Stimulated activated CD8-positive, alpha-beta memory T cell treated with anti-CD3 and anti-CD28 coated beads, Interleukin-15, amount 100 ng/mL, for 48 hours (primary cell): ENCODE data around the gene ZNF678.

Experiments
- DNase-seq, 2 donors: peaks; one replicate each; pipeline ENCODE4 v3.0.0-alpha.2; 2020; ENCODE audit warnings: low read depth in 2 of 2

Gene ZNF678

DNA sequence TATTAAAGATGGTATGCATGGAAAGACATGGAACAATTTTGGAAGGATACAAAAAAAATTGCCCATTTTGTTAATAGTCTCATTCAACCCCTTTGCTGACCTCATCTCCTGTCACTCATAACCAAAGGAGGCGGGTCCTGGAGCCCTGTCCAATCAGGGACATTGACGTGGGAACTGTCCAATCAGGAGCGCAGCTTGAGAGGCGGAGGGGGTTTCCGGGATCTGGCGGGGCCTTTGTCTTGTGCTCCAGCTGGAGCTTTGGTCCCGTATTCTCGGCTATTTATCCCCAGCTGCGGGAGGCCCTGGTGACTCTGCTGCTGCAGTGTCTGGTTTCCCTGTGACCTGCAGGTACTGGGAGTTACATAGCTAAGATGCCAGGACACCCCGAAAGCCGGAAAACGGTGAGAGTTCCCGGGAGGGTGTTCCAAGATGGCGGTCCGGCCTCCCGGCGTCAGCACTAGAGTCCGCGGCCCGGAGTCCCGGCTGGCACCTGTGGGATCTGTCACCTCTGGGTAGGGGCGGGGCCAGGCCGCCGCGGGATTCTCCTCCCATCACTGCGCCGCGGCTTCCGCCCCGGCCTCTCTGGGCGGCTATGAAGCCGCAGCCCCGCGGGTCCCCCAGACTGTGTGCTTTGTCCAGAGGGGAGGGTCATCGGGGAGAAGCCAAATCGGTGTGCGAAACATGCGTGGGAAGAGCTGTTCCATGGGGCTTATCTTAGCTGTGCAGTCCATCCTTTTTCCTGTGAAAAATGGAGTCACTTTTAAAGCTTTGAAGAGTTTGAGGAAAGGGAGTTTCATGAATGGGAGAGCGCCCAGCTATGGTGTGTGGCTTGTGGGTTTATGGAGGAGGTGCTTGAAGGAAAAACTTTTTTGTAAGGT is at the start of gene ZNF678:
Gene ZNF678 (plus strand): TSS at position 233 of the 878 bp plus-strand sequence. CDS start 87,436 bp downstream, outside the sequence.
- DNase-seq = peak; percentile 80 to 85

- DNase-seq = no peak
These were observed 44.5 kb upstream of the ZNF678 start for GRCh38 chr1:227518876-227519275.

DNA sequence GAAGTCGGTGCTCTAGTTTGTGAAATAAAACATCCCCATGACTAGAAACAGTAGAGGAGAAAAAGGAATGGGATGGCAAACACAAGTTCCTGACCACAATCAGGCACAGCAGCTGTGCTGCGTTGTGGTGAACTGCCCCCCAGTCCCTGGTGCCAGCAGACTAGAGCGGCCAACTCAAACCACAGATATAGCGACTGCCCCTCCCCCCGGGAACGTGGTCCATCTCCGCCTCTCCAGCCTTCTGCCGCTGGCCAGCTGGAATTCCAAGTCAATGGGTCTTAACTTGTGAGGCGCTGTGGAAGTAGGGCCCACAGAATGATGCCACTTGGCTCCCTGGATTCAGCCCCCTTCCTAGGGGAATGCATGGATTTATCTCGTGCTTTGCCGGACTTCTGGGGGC is 41.6 kb upstream of the ZNF678 start:
- no peak for DNase-seq

GRCh38 chr1:227526524-227526923 is 36.8 kb upstream of the ZNF678 start:
- no peak for DNase-seq

GRCh38 chr1:227532019-227532619 is 31.2 kb upstream of the ZNF678 start:
- no peak for DNase-seq

DNA sequence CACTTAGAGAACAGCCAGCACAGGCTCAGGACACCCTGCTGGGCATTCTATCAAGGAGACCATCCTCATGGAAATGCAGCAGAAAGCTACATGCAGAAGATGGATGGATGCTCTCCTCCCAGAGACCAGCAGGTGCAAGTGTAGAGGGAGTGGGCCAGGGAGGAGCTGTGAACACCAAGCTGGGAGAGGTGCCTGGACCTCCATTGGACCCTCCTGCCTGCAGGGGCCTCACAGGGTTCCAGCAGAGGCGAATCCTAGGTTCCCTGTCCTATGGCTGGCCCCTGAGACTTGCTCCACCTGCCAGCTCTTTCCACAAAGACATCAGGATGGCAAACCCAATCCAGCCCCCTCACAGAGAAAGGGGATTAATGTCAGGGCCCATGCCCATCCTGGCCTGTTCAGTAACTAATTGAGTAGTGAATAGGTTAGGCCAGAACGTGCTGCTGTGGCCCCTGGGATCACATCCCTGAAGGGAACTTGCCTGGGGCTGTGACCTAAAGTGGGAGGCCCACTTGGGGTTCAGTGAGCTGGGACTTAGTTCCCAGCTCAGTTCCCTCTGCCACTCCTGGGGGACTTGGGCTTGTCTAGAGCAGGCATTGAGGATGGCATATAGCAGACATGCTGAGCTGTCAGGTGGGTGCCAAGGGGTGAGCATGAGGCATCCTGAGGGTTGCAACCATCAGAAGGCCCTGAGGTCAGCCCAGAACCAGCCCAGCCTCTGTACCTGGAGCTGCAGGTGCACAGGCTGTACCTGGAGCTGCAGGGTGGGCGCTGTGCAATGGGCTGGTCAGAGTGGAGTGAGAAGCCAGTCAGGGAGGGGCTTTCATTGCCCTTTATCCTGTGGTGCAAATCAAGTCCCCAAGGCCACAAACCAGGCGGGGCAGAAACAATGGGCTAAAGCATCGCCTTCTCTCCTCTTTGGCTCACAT is 22.9 kb upstream of the ZNF678 start:
- no peak for DNase-seq

DNA sequence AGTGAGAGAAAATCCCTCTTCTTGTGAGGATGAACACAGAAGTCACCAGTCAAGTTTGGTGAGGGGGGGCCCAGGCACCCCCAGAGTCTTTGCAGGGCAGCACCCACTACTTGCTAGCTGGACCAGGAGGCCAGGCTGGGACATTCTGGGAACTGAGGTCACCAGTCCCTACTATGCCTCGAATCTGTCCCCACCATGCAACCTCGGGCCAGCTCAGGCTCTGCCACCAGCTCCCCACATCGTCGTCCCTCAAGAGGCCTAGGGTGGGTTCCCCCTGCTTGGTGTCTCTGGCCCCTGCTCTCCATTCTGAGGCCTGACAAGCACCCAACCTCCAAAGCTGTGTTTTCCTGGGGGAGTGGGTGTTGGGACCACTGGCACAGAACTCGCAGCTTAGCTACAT is 22.2 kb upstream of the ZNF678 start:
- no peak for DNase-seq

GRCh38 chr1:227541796-227542152 is 21.6 kb upstream of the ZNF678 start:
- no peak for DNase-seq

DNA sequence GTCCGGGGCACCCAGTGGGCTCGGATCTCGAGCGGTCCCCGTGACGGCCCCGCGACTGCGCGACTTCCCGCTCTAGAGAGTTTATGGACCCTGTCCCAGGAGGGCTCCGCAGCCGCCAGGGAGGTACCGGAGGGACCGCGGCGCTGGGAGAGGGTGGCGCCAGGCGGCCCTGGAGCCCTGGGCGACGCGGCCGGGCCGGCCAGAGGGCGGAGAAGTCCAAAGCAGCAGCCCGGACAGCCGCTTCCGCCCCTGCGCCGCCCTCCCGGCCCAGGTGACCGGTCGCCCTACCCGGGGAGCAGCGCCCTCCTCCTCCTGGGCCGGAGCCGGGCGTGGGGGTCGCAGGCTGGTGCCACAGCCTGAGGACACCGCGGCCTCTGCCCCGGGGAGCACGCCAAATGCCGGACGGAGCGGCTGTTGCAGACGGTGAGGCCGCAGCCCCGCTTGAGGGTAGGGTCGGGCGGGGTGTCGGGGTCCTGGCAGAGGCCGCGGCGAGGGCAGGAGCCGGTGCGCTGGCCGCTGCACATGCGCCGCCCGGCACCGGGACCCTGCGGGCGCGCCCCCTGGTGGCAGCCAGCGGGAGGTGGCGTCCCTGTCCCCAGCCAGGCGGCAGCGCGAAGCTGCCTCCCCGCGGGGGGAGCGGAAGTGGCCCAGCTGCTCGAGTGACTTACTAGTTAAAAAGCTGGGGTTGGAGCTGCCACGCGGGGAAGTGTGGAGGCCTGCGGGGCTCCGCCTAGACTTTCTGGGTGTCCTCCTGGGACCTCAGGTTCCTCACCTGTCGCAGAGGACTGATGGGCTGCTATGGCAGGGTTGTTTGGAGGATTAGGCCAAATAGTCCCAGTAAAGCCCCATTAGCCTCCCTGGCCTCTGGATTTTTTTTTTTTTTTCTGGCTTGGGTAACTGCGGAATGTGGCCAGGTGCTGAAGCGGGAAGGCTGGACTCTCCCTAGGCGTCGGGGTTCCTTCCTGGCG is 20.9 kb upstream of the ZNF678 start:
- peak; percentile 79 to 83 for DNase-seq

DNA sequence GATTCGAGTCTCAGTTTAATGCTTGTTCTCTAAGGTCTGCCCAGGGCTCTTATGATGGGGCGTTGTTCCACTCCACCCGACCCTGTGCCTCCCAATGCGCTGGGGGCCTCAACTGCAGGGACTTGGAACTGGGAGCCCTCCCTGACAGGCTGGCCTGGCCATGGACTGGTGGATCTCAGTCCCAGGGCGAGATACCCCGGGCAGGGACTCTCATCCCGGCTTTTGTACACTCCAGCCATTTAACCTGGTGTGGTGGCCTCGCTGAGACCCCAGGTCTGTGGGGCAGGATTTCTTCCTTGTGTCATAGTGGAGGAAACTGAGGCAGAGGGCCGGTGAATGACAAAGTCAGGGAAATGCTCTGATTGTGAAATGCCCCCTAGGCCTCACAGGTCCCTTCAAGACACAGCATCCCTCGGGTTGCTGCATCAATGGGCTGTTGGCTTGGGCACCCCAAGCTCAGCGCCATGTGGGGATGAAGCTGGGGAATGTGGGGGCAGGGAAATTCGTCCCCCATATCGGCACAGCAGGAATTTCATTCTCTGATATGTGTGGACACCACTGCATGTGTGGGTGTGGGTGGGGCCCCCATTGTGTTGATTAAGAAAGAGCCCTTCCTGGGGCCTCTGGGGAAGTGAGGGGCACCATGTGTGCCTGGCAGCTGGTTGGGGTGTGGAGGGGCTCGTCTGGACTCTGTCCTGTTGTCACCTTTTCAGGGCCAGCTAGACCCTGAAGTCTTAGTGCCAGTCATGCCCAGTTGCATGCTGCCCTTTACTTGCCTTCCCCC is 19.9 kb upstream of the ZNF678 start:
- DNase-seq = no peak

- DNase-seq = no peak
These were observed 19.0 kb upstream of the ZNF678 start for GRCh38 chr1:227544067-227545050.

- no peak for DNase-seq
These were observed 18.0 kb upstream of the ZNF678 start for GRCh38 chr1:227545361-227545760.

- no peak for DNase-seq
These were observed 17.3 kb upstream of the ZNF678 start for GRCh38 chr1:227546059-227546458.

GRCh38 chr1:227546598-227547309 is 16.6 kb upstream of the ZNF678 start:
- DNase-seq = no peak

DNA sequence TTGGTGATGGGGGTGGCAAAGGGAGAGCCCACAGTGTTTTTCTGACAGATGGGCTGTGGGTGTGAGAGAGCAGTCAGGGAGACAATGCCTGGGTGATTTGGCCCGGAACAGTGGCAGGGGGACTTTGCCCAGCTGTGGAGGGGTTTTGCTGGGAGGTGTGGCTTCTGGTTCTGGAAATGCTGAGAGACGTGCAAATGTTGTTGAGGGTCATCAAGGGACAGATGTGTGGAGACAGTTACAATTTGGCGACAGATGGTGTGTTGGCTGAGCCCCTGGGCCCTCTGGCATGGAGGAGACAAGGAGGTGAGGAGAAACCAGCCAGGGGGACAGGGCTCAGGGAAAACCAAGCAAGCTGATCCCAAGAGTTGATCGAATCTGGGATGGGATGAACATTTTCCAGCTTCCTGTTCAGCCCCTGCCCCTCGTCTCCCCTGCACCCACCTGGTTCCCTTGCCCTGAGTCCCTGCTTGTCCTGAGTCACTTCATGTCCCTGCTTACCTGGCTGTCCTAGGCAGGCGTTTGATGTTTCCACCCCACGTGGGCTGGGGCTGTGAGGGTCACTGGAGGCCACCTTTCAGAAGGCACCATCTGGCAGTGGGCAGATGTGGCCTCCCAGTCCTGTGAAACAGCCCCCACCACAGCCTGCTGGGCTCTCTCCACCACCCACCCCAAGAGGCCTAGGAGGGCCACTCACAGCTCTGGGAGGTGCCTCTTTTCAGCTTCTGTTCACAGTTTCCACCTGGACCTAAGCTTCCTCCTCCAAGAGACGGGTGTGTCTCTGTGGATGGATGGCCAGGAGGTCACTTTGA is 15.8 kb upstream of the ZNF678 start:
- no peak for DNase-seq

GRCh38 chr1:227548119-227548397 is 15.3 kb upstream of the ZNF678 start:
- no peak for DNase-seq

GRCh38 chr1:227548448-227548847 is 14.9 kb upstream of the ZNF678 start:
- no peak for DNase-seq

DNA sequence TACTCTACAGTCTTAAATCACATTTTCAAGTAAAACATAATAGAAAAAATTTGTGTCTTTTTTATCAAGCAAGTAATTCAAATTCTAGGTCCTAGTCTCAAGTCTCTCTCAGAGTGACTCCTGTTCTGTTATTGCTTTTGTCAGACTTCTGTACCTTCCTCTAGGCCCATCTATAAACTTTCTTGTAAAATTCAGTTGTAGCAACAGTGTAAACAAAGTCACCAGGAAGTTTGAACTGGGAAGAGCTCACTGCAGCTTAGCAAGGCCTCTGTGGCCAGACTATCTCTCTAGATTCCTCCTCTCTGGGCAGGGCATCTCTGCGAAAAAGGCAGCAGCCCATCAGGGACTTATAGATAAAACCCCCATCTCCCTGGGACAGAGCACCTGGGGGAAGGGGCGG is 13.5 kb upstream of the ZNF678 start:
- DNase-seq = no peak
